Measurements from ENCODE around the gene CFAP61. TPM values are rescaled to one million over a fixed set of nuclear protein-coding genes. Genes with fewer than 3 reads are reported as not detected.

Gene CFAP61
- total RNA-seq, 4 donors from 2014 or later: not detected

GRCh38 chr20:20373091-20373571 is 320.8 kb downstream of the CFAP61 start:
- no peak for DNase-seq (ENCODE audit: extremely low spot score)
- intact Hi-C loops (cut with DNase I): no loop called here

DNA sequence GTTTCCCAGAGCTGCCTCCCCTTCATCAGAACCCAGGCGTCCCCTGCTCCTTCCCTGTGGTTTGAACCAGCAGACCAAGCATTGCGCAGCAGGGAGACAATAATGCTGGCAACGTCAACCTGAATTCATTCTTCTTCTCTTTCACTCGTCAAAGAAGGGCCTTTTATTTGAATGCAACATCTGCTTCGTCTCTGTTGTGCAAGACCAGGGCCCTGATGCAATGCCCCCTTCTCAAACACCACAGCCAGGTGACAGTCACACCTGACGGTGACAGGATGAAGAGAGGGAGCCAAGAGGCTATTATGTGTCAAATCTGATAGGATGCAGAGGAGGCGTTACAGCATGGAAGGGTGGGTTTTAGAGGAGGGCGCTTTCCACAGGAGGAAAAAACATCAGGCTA is 323.5 kb downstream of the CFAP61 start:
- no peaks in the 10 kb centered on the region for H3K36me3 ChIP-seq
- no peak for DNase-seq (ENCODE audit: extremely low spot score)
- intact Hi-C loops (cut with DNase I): no loop called here
- peaks cover 0 to 60% (median 7%) of the 10 kb centered on the region in 4 donors for H3K27me3 ChIP-seq
- H3K4me1 ChIP-seq: no peaks in the 10 kb centered on the region
- TF ChIP-seq EP300 (IDR thresholded peaks at IDR 0.05): no peak
- no peak for TF ChIP-seq POLR2A (IDR thresholded peaks at IDR 0.05; ENCODE audit: low read depth)
- TF ChIP-seq, protein P1, sequence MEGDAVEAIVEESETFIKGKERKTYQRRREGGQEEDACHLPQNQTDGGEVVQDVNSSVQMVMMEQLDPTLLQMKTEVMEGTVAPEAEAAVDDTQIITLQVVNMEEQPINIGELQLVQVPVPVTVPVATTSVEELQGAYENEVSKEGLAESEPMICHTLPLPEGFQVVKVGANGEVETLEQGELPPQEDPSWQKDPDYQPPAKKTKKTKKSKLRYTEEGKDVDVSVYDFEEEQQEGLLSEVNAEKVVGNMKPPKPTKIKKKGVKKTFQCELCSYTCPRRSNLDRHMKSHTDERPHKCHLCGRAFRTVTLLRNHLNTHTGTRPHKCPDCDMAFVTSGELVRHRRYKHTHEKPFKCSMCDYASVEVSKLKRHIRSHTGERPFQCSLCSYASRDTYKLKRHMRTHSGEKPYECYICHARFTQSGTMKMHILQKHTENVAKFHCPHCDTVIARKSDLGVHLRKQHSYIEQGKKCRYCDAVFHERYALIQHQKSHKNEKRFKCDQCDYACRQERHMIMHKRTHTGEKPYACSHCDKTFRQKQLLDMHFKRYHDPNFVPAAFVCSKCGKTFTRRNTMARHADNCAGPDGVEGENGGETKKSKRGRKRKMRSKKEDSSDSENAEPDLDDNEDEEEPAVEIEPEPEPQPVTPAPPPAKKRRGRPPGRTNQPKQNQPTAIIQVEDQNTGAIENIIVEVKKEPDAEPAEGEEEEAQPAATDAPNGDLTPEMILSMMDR (IDR thresholded peaks at IDR 0.05): no peak
- TF ChIP-seq POLR2AphosphoS5 (IDR thresholded peaks at IDR 0.05): no peak
- WGBS: 55% methylated on average over 8 of the region's 8 CpGs
- H3K27ac ChIP-seq (replicated peaks in 1 of 4): no peak overlapping the region
- H3K4me3 ChIP-seq: no peak overlapping the region
- peaks cover 0 to 7% (median 4%) of the 10 kb centered on the region in 4 donors for H3K9me3 ChIP-seq

More at GRCh38 chr20:20373091-20373571, 320.8 kb downstream of the CFAP61 start:
- Histone ChIP-seq H3K27me3 (peaks cover 5 to 82% (median 21%) of the 10 kb centered on the region in 4 donors), H3K9me3 (no peaks in the 10 kb centered on the region), H3K4me3 (no peak overlapping the region), H3K27ac (replicated peaks in 1 of 4) (no peak overlapping the region), H3K36me3 (no peaks in the 10 kb centered on the region), H3K4me1 (peaks cover 5 to 19% (median 15%) of the 10 kb centered on the region in 4 donors)
- no peak for TF ChIP-seq POLR2A (IDR thresholded peaks at IDR 0.05; ENCODE audit: low read depth)
- 51% methylated on average over 10 of the region's 17 CpGs for WGBS

DNA sequence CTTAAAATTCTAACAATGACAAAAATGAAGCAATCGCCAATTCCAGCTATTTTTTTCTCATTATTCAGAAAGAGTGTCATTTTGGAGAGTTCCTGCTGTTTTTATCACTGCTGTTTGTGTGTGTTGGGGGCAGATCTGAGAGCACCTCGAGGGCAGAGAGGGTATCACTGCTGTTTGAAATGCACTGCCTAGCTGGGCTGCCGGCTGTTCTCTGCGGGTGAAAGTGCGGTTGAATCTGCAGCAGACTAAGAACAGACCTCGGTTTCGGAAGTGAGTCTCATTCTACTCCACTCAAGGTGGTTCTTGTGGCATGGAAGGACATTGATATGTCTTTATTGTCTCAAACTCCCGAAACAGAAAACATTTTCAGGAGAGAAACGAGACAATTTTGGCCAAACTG is 333.9 kb downstream of the CFAP61 start:
- DNase-seq (ENCODE audit: extremely low spot score): no peak
- TF ChIP-seq POLR2AphosphoS5 (IDR thresholded peaks at IDR 0.05): no peak
- TF ChIP-seq EP300 (IDR thresholded peaks at IDR 0.05): no peak
- TF ChIP-seq POLR2A (IDR thresholded peaks at IDR 0.05; ENCODE audit: low read depth): no peak
- TF ChIP-seq, protein P1 (IDR thresholded peaks at IDR 0.05): no peak
- H3K27me3 ChIP-seq: peaks cover 0 to 26% (median 3%) of the 10 kb centered on the region in 4 donors
- H3K27ac ChIP-seq (replicated peaks in 1 of 4): no peak overlapping the region
- H3K4me1 ChIP-seq: no peaks in the 10 kb centered on the region
- peaks cover 0 to 16% (median 8%) of the 10 kb centered on the region in 4 donors for H3K36me3 ChIP-seq
- H3K9me3 ChIP-seq: no peaks in the 10 kb centered on the region
- intact Hi-C loops (cut with DNase I): no loop called here
- H3K4me3 ChIP-seq: no peak overlapping the region
- WGBS: 62% methylated on average over 9 of the region's 9 CpGs

GRCh38 chr20:20390393-20390792 is 338.1 kb downstream of the CFAP61 start:
- intact Hi-C loops (cut with DNase I): no loop called here
- no peaks in the 10 kb centered on the region for H3K9me3 ChIP-seq
- WGBS: 95% methylated on average over 9 of the region's 9 CpGs
- no peak overlapping the region for H3K4me3 ChIP-seq
- TF ChIP-seq, protein P1 (IDR thresholded peaks at IDR 0.05): no peak
- no peak for TF ChIP-seq POLR2A (IDR thresholded peaks at IDR 0.05; ENCODE audit: low read depth)
- no peak for TF ChIP-seq EP300 (IDR thresholded peaks at IDR 0.05)
- no peak for TF ChIP-seq POLR2AphosphoS5 (IDR thresholded peaks at IDR 0.05)
- H3K36me3 ChIP-seq: peaks cover 4 to 48% (median 35%) of the 10 kb centered on the region in 4 donors
- DNase-seq (ENCODE audit: extremely low spot score): no peak
- no peaks in the 10 kb centered on the region for H3K27me3 ChIP-seq
- no peak overlapping the region for H3K27ac ChIP-seq (replicated peaks in 1 of 4)
- H3K4me1 ChIP-seq: no peaks in the 10 kb centered on the region

GRCh38 chr20:20391115-20391514 is 338.8 kb downstream of the CFAP61 start:
- H3K9me3 ChIP-seq: no peaks in the 10 kb centered on the region
- no peak for DNase-seq (ENCODE audit: extremely low spot score)
- intact Hi-C loops (cut with DNase I): no loop called here
- H3K4me3 ChIP-seq: no peak overlapping the region
- TF ChIP-seq EP300 (IDR thresholded peaks at IDR 0.05) (no peak), POLR2AphosphoS5 (IDR thresholded peaks at IDR 0.05) (no peak), POLR2A (IDR thresholded peaks at IDR 0.05; ENCODE audit: low read depth) (no peak)
- TF ChIP-seq, protein P1 (IDR thresholded peaks at IDR 0.05): no peak
- H3K27ac ChIP-seq (replicated peaks in 1 of 4): no peak overlapping the region
- H3K4me1 ChIP-seq: no peaks in the 10 kb centered on the region
- peaks cover 4 to 56% (median 43%) of the 10 kb centered on the region in 4 donors for H3K36me3 ChIP-seq
- WGBS: 89% methylated on average over 4 of the region's 4 CpGs
- no peaks in the 10 kb centered on the region for H3K27me3 ChIP-seq
